ENCODE data around the gene LONP1. TPM values are rescaled to one million over a fixed set of nuclear protein-coding genes. Genes with fewer than 3 reads are reported as not detected.

The LONP1 gene
- total RNA-seq, 4 donors from 2014 or later = 45.0 to 100 (median 67.9) TPM

DNA sequence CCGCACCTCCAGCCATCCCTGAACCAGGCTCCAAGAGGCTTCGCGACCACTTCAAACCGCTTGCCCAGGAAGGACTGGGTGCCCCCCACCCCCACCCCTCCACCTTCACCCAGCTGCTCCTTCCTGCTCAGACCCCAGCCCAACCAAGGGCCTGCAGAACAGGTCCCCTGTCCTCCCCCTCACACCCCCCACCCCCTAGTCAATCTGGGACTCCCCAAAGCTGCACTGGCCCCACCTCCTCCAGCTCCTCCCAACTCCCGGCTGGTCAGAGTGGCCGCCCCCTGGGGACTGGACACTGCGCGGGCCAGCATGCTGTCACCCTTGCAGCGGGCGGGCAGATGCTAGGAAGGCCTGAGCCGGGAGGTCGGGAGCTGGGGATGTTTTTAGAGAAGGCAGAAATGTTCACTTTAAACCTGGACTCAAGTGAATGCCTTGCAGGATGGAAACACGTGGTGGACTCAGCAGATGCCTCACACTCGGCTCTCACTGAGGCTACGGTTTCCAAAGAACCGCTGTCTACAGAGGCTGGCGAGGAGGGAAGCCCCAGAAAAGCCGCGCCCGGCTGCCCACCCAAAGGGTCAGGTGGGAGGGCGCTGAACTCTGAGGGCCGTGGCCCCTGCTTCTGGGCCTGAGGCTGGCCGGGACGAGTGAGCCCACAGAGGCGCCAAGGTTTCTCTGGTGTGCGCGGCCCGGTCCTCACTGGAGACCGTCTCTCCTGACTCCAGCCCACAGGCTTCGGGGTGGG lies 21.9 kb downstream of the LONP1 start:
- no peak overlapping the region for H3K27ac ChIP-seq
- no peak overlapping the region for H3K4me3 ChIP-seq (replicated peaks in 1 of 3)
- no peak for DNase-seq
- intact Hi-C loops (cut with DNase I) = loop anchor here (10.0 kb wide), 1 partner anchor 73 kb away; the partner anchor contains the start of genes SAFB and SAFB2
- H3K36me3 ChIP-seq = peaks cover 44 to 61% of the 10 kb centered on the region in 2 donors
- 86% methylated on average over 18 to 28 of the region's 30 CpGs for WGBS, 2 donors
- H3K27me3 ChIP-seq = no peaks in the 10 kb centered on the region
- H3K9me3 ChIP-seq = no peaks in the 10 kb centered on the region
- H3K4me1 ChIP-seq = no peaks in the 10 kb centered on the region
- TF ChIP-seq, protein P1, sequence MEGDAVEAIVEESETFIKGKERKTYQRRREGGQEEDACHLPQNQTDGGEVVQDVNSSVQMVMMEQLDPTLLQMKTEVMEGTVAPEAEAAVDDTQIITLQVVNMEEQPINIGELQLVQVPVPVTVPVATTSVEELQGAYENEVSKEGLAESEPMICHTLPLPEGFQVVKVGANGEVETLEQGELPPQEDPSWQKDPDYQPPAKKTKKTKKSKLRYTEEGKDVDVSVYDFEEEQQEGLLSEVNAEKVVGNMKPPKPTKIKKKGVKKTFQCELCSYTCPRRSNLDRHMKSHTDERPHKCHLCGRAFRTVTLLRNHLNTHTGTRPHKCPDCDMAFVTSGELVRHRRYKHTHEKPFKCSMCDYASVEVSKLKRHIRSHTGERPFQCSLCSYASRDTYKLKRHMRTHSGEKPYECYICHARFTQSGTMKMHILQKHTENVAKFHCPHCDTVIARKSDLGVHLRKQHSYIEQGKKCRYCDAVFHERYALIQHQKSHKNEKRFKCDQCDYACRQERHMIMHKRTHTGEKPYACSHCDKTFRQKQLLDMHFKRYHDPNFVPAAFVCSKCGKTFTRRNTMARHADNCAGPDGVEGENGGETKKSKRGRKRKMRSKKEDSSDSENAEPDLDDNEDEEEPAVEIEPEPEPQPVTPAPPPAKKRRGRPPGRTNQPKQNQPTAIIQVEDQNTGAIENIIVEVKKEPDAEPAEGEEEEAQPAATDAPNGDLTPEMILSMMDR (IDR thresholded peaks at IDR 0.05) = no peak
- TF ChIP-seq POLR2A (IDR thresholded peaks at IDR 0.05) = no peak

DNA sequence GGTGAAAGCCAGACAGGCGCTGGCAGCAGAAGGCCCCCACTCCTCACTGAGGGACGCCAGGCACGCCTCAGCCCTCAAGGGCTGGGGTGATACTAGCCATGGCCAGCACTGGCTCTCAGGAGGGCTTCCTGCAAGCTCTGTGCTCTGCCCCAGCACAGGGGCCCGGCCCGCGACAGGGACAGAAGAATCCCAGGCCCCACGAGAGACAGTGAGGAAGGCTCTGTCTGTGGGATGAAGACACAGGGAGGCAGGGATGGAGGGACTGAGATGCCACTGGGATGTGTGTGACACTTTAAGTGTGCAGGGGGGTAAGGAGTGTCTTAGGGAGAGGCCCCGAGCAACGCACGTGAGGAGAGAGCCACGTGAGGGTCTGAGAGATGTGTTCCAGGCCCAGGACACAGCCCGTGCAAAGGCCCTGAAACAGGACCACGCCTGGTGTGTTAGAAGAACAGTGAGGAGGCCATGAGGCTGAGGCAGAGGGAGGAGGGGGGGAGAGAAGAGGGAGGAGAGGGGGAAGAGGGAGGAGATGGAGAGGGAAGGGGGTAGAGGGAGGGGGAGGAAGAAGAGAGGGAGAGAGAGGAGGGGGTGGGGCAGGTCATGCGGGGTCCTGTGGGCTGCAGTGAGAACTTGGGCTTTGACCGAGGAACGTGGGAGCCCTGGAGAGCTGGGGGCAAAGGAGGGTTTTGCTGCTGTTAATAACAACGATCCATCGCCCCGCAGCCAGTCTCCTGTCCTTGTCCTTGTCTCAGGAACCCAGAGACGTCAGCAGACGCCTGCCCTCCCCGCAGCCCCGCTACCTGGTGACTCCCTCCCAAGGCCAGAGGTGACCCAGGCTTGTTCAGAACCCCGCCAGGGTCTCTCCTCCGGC lies 22.7 kb downstream of the LONP1 start:
- intact Hi-C loops (cut with DNase I) = loop anchor here (10.0 kb wide), 1 partner anchor 72 kb away; the partner anchor contains the start of genes SAFB and SAFB2
- Histone ChIP-seq H3K27me3 (no peaks in the 10 kb centered on the region), H3K4me3 (replicated peaks in 1 of 3) (no peak overlapping the region), H3K4me1 (no peaks in the 10 kb centered on the region), H3K36me3 (peaks cover 50 to 68% of the 10 kb centered on the region in 2 donors), H3K9me3 (no peaks in the 10 kb centered on the region), H3K27ac (no peak overlapping the region)
- no peak for DNase-seq
- TF ChIP-seq, protein P1 (IDR thresholded peaks at IDR 0.05) = no peak
- TF ChIP-seq POLR2A (IDR thresholded peaks at IDR 0.05) = no peak
- WGBS, 2 donors = 86 to 89% methylated on average over 22 to 23 of the region's 25 CpGs

DNA sequence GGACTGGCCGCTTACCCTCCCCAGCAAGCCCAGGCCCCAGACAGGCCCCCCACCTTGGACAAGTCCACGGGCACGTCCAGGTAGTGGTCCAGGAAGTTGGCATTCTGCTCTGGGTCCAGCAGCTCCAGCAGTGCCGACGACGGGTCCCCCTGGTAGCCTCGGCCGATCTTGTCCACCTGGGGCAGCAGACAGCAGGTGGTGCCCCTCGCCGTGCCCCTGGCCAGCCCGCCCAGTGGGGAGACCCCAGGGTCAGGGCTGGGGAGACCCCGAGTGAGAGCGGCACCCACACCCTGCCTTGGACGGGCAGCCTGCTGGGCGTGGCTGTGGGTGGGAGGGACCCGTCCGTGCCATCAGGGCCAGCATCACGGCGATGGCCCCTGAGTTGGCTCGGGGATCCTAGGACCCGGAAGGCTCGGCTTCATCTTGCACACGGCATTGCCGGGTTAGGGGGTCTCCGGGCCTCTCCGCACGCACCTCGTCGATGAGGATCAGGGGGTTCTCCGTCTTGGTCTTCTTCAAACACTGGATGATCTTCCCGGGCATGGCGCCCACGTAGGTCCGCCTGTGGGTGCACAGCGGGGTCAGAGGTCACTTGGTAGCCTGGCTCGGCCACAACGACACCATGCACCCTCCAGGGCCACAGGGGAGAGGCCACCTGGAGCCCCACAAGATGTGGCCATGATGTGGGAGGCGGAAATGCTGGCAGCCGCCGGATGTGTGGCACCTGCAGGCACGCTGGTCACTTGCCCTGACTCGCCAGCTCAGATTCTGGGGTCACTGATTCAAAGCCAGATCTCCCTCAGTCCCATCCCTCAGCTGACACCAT lies 23.5 kb downstream of the LONP1 start:
- H3K4me3 ChIP-seq (replicated peaks in 1 of 3) = no peak overlapping the region
- intact Hi-C loops (cut with DNase I) = loop anchor here (10.0 kb wide), 1 partner anchor 72 kb away; the partner anchor contains the start of genes SAFB and SAFB2
- 90 to 94% methylated on average over 26 to 27 of the region's 42 CpGs for WGBS, 2 donors
- H3K36me3 ChIP-seq = peaks cover 55 to 73% of the 10 kb centered on the region in 2 donors
- peaks cover 4 to 6% of the 10 kb centered on the region in 2 donors for H3K4me1 ChIP-seq
- H3K9me3 ChIP-seq = no peaks in the 10 kb centered on the region
- H3K27me3 ChIP-seq = no peaks in the 10 kb centered on the region
- H3K27ac ChIP-seq = no peak overlapping the region
- DNase-seq = no peak
- no peak for TF ChIP-seq POLR2A (IDR thresholded peaks at IDR 0.05)
- TF ChIP-seq, protein P1 (IDR thresholded peaks at IDR 0.05) = no peak

DNA sequence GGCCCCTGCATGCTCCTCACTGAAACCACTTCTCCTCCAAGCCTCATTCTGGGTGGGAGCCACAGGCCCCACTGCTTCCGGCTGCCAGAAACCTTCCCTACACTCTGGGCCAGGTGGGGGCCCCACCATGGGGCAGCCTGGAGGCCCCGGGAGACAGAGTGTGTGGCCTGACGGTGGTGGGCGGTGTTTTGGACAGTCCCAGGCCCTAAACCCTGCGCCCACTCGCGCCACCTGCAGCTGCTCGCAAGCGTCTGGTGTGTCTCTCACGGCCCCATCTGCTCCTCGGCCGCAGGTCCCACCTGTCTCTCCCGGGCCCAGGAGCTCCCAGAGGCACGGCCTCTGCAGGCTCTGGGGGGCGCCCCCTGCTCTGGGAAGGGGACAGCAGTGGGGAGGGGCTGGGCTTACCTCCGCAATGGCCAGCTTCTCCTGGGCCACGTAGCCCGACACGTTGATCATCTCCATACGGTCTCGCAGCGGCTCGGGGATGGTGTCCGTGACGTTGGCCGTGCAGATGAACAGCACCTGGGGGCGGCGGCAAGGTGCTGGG lies 24.2 kb downstream of the LONP1 start:
- Histone ChIP-seq H3K27ac (no peak overlapping the region), H3K9me3 (no peaks in the 10 kb centered on the region), H3K27me3 (no peaks in the 10 kb centered on the region), H3K4me1 (peaks cover 9 to 12% of the 10 kb centered on the region in 2 donors), H3K36me3 (peaks cover 55 to 72% of the 10 kb centered on the region in 2 donors), H3K4me3 (replicated peaks in 1 of 3) (no peak overlapping the region)
- 94 to 97% methylated on average over 14 to 28 of the region's 28 CpGs for WGBS, 2 donors
- no peak for DNase-seq
- intact Hi-C loops (cut with DNase I) = loop anchor here (10.0 kb wide), 1 partner anchor 71 kb away; the partner anchor contains the start of genes SAFB and SAFB2
- TF ChIP-seq, protein P1 (IDR thresholded peaks at IDR 0.05) = no peak
- TF ChIP-seq POLR2A (IDR thresholded peaks at IDR 0.05) = no peak

Data from thyroid gland (tissue), 4 donors.